Bronchial epithelial cell (primary cell): ENCODE measurements around the gene SGK1. TPM values are rescaled to one million over a fixed set of nuclear protein-coding genes. Genes with fewer than 3 reads are reported as not detected.

Source experiments
- DNase-seq: peaks from one replicate; pipeline ENCODE4 v3.0.0-alpha.2; 2010; ENCODE audit warnings: low read depth
- FAIRE-seq: peaks from 2 replicates; lab custom pipeline; 2011; peaks lifted over from hg19 to GRCh38; lab: Jason Lieb, UNC
- H3K27me3 ChIP-seq: 2 replicates; pipeline ENCODE4 v1.5.1; 2011; ENCODE audit warnings: low read length; ENCODE audit not compliant: control insufficient read depth, insufficient read depth
- H3K36me3 ChIP-seq: 2 replicates; pipeline ENCODE4 v1.5.1; 2011; ENCODE audit warnings: low read length; ENCODE audit not compliant: control insufficient read depth, insufficient read depth
- H3K4me3 ChIP-seq: 2 replicates; pipeline ENCODE4 v1.5.1; 2011; ENCODE audit warnings: mild to moderate bottlenecking, low read depth, low read length, control low read depth
- total RNA-seq: library from RNA; depleted of rRNA; stranded (reverse); fragments of >200 nt; gene quantifications from 2 replicates; pipeline ENCODE4 v1.2.1, GENCODE V29; 2014
- TF ChIP-seq, protein P1 (sequence below): IDR thresholded peaks from 2 replicates; pipeline ENCODE4 v1.5.1; 2011; ENCODE audit warnings: mild to moderate bottlenecking, moderate library complexity, low read length, control low read depth, inconsistent platforms; ENCODE audit not compliant: insufficient read depth, severe bottlenecking

The SGK1 gene
- total RNA-seq, 1 donor from 2014 or later: 13.4 TPM

DNA sequence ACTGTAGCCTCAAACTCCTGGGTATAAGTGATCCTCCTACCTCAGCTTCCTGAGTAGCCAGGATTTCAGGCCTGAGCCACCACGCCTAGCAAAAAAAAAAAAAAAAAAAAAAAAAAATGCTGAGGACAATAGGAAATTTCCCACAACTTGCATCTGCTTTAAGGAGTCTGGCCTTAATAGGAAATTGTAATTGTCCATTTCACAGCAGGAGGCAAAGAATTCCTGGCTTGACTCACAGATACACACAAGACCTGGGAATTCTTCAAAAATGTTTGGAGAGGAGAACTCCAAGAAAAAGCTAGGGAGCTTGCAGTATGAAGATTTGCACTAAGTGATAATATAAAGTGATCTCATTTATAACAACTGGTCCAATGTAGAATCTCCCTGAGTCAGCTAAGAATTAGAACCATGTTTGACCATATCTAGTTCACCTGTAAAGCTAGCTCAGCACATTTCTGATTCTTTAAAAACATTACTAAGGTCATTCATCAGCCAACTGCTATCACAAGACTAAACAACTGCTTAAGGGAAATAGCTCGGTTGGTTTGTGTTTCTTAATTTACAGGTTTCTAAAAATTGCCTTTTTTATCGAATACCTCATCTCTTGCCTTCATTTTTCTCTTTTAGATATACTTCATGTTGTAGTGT lies 185.3 kb downstream of the SGK1 start:
- Histone ChIP-seq H3K36me3 (no peaks in the 10 kb centered on the region), H3K4me3 (no peak overlapping the region), H3K27me3 (no peaks in the 10 kb centered on the region)
- DNase-seq (no peak), FAIRE-seq (no peak)
- TF ChIP-seq, protein P1, sequence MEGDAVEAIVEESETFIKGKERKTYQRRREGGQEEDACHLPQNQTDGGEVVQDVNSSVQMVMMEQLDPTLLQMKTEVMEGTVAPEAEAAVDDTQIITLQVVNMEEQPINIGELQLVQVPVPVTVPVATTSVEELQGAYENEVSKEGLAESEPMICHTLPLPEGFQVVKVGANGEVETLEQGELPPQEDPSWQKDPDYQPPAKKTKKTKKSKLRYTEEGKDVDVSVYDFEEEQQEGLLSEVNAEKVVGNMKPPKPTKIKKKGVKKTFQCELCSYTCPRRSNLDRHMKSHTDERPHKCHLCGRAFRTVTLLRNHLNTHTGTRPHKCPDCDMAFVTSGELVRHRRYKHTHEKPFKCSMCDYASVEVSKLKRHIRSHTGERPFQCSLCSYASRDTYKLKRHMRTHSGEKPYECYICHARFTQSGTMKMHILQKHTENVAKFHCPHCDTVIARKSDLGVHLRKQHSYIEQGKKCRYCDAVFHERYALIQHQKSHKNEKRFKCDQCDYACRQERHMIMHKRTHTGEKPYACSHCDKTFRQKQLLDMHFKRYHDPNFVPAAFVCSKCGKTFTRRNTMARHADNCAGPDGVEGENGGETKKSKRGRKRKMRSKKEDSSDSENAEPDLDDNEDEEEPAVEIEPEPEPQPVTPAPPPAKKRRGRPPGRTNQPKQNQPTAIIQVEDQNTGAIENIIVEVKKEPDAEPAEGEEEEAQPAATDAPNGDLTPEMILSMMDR: no peak

DNA sequence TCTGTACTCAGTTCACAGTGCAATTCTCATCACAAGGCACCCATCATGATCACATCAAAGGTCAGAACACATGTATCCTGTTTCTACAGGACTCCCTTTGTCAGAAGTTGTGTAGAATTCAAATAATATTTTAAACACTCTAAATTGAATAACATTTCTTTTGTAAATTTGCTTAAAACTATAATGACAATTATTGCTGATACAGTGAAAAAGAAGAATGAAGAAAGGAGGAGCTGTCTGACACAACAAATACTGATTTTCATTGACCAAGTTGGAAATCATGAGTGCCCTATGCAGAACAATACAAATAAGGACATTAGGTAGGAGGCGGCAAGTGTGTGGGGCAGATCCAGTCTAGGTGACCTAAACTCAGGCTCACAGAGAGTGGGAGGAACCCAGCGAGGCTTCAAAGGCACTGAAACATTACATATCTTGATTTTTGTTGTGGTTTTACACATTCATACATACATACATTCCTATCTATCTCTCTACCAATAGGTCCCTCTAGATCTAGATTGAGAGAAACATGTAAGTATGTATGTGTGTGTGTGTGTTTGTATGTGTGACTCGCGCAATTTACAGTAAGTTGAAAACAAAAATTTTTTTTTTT lies 186.3 kb downstream of the SGK1 start:
- no peak for DNase-seq
- TF ChIP-seq, protein P1: no peak
- H3K36me3 ChIP-seq: no peaks in the 10 kb centered on the region
- no peak for FAIRE-seq
- no peaks in the 10 kb centered on the region for H3K27me3 ChIP-seq
- no peak overlapping the region for H3K4me3 ChIP-seq

DNA sequence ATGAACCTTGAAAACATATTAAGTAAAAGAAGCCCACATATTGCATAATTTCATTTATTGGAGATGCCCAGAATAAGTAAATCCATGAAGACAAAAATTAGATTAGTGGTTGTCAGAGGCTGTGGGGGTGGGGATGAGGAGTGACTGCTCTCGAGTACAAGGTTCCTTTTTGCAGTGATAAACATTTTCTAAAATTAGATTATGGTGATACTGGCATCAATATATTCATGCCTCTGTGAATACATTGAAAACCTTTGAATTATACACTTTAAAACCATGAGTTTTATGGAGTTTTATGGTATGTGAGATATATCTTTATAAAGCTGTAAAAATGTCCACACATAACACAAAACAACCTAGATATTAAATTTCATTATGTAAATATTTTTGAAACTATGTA lies 189.8 kb downstream of the SGK1 start:
- Histone ChIP-seq H3K36me3 (no peaks in the 10 kb centered on the region), H3K27me3 (no peaks in the 10 kb centered on the region), H3K4me3 (no peak overlapping the region)
- TF ChIP-seq, protein P1: no peak
- no peak for FAIRE-seq
- no peak for DNase-seq

DNA sequence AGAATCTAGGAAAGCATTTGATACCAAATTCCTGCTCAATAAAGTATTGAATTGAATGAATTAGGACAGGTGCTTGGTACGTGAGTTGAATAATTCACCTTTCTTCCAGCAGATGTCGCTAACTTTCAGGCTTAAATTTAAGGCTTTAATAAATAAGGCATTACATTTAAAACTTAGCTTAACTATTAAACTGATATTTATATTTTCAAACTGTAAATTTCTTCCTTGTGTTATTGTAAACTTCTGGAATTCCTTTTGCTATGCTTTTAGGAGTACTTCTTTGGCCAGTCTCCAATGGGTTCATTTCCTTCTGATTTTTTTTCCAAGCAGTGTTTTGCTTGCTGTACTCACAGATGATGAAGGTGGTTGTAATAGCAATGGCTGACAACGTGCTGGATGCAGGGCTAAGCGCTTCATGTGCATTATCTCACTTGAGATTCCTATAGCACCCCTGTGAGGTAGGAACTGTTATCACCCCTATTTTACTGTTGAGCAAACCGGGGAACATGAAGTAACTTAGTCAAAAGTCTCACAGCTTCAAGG lies 194.2 kb downstream of the SGK1 start:
- FAIRE-seq (no peak), DNase-seq (peak; percentile 93)
- no peak overlapping the region for H3K4me3 ChIP-seq
- H3K36me3 ChIP-seq: no peaks in the 10 kb centered on the region
- no peaks in the 10 kb centered on the region for H3K27me3 ChIP-seq
- TF ChIP-seq, protein P1: peak; percentile 37

DNA sequence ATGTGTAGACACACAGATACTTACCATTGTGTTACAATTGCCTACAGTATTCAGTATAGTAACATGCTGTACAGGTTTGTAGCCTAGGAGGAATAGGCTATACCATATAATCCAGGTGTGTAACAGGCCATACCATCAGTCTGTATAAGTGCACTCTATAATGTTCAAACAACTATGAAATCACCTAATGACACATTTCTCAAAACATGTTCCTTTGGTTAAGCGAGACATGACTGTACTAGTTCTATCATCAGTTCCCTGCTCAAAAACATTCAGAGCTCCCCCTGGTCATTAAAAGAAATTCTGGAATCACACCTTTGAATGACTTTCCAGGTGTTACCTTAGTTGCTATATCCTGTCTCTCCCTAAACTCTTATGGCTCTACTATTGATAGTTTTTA lies 195.1 kb downstream of the SGK1 start:
- TF ChIP-seq, protein P1: no peak
- DNase-seq (peak; percentile 87), FAIRE-seq (no peak)
- Histone ChIP-seq H3K36me3 (no peaks in the 10 kb centered on the region), H3K27me3 (no peaks in the 10 kb centered on the region), H3K4me3 (no peak overlapping the region)
